ENCODE data around the gene RPS3A. TPM values are rescaled to one million over a fixed set of nuclear protein-coding genes. Genes with fewer than 3 reads are reported as not detected.

The RPS3A gene
- total RNA-seq, 1 donor from 2014 or later: 2,209 TPM

- Mint-ChIP-seq H3K36me3 (ENCODE audit: low read depth, unreplicated experiment) (peaks cover 15% of the 10 kb centered on the region), H3K9me3 (ENCODE audit: unreplicated experiment) (no peaks in the 10 kb centered on the region), H3K27me3 (ENCODE audit: unreplicated experiment) (peaks cover 1% of the 10 kb centered on the region), H3K4me1 (ENCODE audit: unreplicated experiment) (no peaks in the 10 kb centered on the region), H3K27ac (ENCODE audit: unreplicated experiment) (no peak overlapping the region), H3K4me3 (ENCODE audit: unreplicated experiment) (no peak overlapping the region)
- TF ChIP-seq, protein P1, sequence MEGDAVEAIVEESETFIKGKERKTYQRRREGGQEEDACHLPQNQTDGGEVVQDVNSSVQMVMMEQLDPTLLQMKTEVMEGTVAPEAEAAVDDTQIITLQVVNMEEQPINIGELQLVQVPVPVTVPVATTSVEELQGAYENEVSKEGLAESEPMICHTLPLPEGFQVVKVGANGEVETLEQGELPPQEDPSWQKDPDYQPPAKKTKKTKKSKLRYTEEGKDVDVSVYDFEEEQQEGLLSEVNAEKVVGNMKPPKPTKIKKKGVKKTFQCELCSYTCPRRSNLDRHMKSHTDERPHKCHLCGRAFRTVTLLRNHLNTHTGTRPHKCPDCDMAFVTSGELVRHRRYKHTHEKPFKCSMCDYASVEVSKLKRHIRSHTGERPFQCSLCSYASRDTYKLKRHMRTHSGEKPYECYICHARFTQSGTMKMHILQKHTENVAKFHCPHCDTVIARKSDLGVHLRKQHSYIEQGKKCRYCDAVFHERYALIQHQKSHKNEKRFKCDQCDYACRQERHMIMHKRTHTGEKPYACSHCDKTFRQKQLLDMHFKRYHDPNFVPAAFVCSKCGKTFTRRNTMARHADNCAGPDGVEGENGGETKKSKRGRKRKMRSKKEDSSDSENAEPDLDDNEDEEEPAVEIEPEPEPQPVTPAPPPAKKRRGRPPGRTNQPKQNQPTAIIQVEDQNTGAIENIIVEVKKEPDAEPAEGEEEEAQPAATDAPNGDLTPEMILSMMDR (IDR thresholded peaks at IDR 0.05; ENCODE audit: unreplicated experiment): no peak
- DNase-seq (ENCODE audit: low spot score): no peak
These were observed 51.6 kb downstream of the RPS3A start for GRCh38 chr4:151150821-151151580.

GRCh38 chr4:151152028-151152427, 52.6 kb downstream of the RPS3A start:
- Mint-ChIP-seq H3K4me3 (ENCODE audit: unreplicated experiment) (no peak overlapping the region), H3K36me3 (ENCODE audit: low read depth, unreplicated experiment) (peaks cover 23% of the 10 kb centered on the region), H3K27ac (ENCODE audit: unreplicated experiment) (no peak overlapping the region), H3K4me1 (ENCODE audit: unreplicated experiment) (peaks cover 4% of the 10 kb centered on the region), H3K9me3 (ENCODE audit: unreplicated experiment) (no peaks in the 10 kb centered on the region), H3K27me3 (ENCODE audit: unreplicated experiment) (peaks cover 1% of the 10 kb centered on the region)
- TF ChIP-seq, protein P1 (IDR thresholded peaks at IDR 0.05; ENCODE audit: unreplicated experiment): no peak
- DNase-seq (ENCODE audit: low spot score): no peak

DNA sequence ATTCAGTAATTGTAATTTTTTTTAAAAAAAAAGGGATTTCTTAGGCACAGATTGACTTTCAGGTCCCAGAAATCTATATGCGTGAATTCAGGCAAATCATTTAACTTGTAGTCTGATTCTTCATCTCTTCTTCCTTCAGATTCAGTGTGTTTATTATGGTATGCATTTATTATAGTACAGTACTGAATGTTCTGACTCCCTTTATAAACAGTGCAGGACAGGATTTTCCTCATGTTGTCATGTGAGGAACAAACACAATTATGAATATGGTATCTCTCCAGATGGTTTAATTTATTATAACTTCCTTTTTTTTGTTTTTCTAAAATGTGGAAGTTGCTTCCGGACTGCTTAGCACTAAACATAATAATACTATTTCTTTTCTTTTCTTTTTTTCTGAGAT, 54.2 kb downstream of the RPS3A start:
- H3K9me3 Mint-ChIP-seq (ENCODE audit: unreplicated experiment): no peaks in the 10 kb centered on the region
- TF ChIP-seq, protein P1 (IDR thresholded peaks at IDR 0.05; ENCODE audit: unreplicated experiment): no peak
- peak overlapping the region; percentile 37 for H3K27ac Mint-ChIP-seq (ENCODE audit: unreplicated experiment)
- peaks cover 11% of the 10 kb centered on the region for H3K4me1 Mint-ChIP-seq (ENCODE audit: unreplicated experiment)
- no peak overlapping the region for H3K4me3 Mint-ChIP-seq (ENCODE audit: unreplicated experiment)
- H3K27me3 Mint-ChIP-seq (ENCODE audit: unreplicated experiment): peaks cover 1% of the 10 kb centered on the region
- no peak for DNase-seq (ENCODE audit: low spot score)
- H3K36me3 Mint-ChIP-seq (ENCODE audit: low read depth, unreplicated experiment): peaks cover 22% of the 10 kb centered on the region

Other genes starting within 250 kb of the RPS3A start
- gene LRBA, start 84.3 kb upstream of the RPS3A start, total RNA-seq (ENCODE audit: unreplicated experiment): 44.3 TPM
- gene PRSS48, start 177.5 kb downstream of the RPS3A start, total RNA-seq (ENCODE audit: unreplicated experiment): not detected
- 89.5 TPM for gene SH3D19, start 226.0 kb downstream of the RPS3A start, total RNA-seq (ENCODE audit: unreplicated experiment)